GM12874 (cell line): Measurements from ENCODE around the gene TIGD1.

Experiments
- TF ChIP-seq, protein P1 (sequence below): IDR thresholded peaks from 2 replicates; pipeline ENCODE4 v1.5.1; 2011; ENCODE audit warnings: low read depth, mild to moderate bottlenecking, control low read depth, low read length, moderate library complexity; ENCODE audit not compliant: insufficient read depth

TIGD1 gene

DNA sequence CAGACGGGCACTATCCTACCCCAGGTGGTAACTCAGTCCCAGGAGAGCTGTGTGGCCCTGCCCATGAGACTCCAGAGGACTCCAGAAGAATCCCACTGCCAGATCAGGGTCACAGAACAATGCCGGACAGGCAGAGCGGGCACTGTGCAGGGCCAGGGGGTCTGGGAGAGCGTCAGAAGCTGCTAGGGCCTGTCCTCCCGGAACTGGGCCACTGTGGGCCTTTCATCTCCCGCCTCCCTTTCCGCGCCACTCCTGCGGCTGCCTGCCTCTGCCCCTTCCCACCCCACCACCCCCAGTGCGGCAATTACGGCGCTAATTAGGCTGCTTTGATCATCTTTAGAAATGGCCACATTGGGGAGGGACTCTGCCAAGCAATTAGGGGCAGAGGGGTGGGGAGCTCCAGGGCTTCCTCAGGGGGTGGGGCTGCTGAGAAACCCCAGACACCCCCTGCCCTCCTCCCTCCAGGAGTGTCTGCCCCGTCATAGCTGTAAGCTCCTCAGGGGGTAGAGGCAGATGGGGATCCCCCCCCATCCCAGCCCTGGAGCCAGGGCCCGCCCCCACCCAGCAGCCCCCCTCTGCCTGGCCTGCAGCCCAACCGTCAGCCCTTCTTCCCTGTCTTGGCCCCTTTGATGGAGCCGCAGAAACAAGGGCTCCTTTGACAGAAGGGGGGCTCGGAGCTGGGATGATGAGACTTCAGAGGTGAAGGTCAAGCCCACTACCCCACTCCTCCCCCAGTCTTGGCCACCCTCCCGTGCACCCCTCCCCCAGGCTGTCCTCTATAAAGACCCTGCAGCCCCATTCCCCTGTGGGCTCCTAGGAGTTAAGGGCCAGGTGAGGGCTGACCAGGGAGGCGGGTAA, 30.5 kb downstream of the TIGD1 start, which contains the start of gene PRSS56:
PRSS56 (plus strand) TSS at position 808 of the 858 bp plus-strand sequence. CDS start 211 bp downstream, outside the sequence.
- TF ChIP-seq, protein P1, sequence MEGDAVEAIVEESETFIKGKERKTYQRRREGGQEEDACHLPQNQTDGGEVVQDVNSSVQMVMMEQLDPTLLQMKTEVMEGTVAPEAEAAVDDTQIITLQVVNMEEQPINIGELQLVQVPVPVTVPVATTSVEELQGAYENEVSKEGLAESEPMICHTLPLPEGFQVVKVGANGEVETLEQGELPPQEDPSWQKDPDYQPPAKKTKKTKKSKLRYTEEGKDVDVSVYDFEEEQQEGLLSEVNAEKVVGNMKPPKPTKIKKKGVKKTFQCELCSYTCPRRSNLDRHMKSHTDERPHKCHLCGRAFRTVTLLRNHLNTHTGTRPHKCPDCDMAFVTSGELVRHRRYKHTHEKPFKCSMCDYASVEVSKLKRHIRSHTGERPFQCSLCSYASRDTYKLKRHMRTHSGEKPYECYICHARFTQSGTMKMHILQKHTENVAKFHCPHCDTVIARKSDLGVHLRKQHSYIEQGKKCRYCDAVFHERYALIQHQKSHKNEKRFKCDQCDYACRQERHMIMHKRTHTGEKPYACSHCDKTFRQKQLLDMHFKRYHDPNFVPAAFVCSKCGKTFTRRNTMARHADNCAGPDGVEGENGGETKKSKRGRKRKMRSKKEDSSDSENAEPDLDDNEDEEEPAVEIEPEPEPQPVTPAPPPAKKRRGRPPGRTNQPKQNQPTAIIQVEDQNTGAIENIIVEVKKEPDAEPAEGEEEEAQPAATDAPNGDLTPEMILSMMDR = no peak

- TF ChIP-seq, protein P1 = no peak
Observed at GRCh38 chr2:232518844-232519243, 31.5 kb downstream of the TIGD1 start.

DNA sequence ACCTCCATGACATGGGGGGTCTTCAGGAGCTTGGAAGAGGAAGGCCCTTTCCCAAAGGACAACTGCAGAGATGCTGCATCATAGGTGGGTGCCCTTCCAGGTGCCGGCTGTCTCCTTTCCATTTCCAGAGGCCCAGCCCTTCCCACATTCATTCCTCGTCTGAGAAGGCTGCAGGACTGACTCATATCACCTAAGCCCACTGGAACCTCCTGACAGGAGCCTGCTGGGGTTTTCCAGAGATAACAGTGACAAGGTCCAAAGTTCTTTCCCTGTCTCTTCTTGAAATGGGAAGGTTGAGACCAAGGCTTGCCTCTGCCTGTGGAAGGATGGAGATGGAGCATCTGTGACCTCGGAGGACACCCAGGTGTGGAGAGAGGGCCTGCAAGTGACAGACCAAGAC, 33.8 kb downstream of the TIGD1 start:
- TF ChIP-seq, protein P1 = no peak

DNA sequence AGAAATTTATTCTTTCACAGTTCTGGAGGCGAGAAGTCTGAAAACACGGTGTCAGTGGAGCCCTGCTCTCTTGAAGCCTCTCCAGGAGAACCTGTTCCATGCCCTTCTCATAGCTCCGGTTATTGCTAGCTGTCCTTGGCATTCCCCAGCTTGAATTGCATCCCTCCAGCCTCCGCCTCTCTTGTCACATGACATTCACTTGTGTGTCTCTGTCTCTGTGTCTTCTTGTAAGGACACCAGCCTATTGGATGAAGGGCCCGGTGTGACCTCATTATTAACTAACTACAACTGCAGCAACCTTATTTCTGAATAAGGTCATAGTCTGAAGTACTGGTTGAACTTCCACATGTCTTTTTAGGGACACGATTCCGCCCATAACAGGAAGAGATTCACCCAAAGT, 34.7 kb downstream of the TIGD1 start:
- TF ChIP-seq, protein P1 = no peak

DNA sequence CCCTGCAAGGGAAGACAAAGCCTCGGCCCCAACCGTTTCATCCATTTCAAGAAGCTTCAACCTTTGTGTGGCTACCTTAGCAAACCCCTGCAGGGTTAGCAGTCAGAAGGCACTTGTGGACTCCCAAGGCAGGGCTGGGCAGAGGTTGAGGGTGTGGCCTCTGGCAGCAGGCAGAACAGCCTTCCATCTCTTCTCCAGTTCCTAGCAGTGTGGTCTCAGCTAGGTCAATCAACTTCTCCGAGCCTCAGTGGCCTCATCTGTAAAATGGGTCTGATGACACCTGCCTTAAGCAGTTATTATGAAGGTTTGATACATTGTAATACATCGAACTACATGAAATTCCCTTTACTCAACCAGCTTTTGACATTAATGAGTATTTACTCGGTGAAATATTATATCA, 37.0 kb downstream of the TIGD1 start:
- TF ChIP-seq, protein P1 = no peak

DNA sequence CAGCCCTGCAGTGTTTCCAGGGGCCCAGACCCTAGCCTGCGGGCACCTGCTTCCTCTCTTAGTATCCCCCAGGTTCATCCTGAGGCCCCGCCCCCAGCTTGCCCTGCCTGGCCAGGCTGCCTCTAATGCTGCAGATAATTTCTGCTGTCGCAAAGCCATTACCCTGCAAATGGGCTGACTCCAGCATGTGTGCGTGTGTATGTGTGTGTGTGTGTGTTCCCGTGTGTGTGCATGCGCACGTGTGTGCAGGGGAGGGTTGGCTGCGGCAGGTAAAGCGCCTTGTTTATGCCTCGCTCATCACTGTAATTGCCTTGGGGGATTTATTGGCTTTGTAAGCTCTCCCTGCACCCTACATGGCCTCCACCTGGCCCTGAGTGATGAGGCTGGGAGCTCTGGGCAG, 37.8 kb downstream of the TIGD1 start:
- TF ChIP-seq, protein P1 = no peak

DNA sequence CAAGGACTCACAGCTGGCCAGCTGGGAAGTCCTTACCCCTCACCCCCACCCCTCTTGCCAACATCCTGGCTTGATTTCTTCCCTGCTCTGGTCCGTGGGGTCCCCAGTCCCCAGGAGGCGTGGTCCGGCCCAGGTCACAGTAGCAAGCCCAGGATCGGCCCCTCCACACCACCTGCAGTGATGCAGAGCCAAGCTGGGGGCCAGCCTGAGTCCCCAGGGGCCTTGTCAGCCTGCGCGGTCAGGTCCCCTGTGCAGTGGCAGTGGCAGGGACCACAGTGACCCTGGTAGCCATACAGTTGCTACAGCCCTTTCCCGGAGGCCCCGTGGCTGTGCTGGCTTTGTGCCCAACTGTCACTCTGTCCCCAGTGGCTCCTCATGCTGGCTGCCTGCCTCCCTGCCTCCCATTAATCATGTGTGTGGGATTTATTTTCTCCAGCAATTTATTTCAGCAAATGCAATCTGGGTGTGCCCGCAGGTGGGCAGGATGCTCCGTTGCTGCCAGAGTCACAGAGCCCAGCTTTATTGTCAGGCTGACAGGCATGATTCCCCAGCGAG, 38.9 kb downstream of the TIGD1 start:
- TF ChIP-seq, protein P1 = no peak
